Measurements from ENCODE around the gene MAP2K6. TPM values are rescaled to one million over a fixed set of nuclear protein-coding genes. Genes with fewer than 3 reads are reported as not detected.
A peak's percentile ranks its signal among the peaks of the same experiment; 100 is the strongest.

MAP2K6 gene
- total RNA-seq, 1 donor from 2014 or later: 1.8 TPM

DNA sequence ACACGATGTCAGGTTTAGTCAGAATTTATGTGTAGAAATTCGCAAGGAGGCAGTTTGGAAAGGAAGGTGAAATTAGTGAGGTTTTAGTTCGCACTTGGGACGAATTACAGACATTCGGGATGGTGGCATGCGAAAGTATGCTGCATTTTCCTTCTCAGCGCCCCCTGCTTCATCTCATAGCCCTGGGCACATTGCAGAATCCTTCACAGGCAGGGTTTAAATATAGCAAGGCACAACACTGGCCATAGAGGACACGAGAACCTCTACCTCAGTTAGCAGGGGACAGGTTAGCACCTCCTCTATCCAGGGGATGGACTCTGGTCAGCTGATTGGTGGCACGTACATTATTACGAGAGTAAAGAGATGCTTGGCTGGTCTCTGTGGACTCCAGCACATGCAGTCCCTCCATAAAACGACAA lies 47.5 kb downstream of the MAP2K6 start:
- no peak overlapping the region for H3K4me3 ChIP-seq (ENCODE audit: low read depth, low read length)
- TF ChIP-seq, protein P1, sequence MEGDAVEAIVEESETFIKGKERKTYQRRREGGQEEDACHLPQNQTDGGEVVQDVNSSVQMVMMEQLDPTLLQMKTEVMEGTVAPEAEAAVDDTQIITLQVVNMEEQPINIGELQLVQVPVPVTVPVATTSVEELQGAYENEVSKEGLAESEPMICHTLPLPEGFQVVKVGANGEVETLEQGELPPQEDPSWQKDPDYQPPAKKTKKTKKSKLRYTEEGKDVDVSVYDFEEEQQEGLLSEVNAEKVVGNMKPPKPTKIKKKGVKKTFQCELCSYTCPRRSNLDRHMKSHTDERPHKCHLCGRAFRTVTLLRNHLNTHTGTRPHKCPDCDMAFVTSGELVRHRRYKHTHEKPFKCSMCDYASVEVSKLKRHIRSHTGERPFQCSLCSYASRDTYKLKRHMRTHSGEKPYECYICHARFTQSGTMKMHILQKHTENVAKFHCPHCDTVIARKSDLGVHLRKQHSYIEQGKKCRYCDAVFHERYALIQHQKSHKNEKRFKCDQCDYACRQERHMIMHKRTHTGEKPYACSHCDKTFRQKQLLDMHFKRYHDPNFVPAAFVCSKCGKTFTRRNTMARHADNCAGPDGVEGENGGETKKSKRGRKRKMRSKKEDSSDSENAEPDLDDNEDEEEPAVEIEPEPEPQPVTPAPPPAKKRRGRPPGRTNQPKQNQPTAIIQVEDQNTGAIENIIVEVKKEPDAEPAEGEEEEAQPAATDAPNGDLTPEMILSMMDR (conservative IDR thresholded peaks at IDR 0.05; ENCODE audit: low read depth, low read length): no peak
- no peak for DNase-seq (ENCODE audit: low read depth)

DNA sequence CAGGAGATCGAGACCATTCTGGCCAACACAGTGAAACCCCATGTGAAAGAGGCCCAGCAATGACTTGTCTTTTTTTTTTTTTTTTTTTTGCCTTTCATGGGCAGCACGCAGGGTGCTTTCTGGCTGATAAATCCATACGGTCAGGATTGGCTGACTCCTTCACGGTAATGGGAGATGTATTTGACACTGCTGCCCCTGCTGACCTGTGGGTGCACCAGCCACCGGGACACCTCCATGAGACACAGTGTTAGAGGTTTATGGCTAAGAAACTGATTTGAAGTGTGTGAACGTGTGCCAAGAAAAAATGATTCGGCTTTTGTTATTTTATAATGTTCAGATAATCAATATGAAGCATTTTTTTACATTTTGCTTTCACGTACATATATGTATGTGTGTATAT lies 48.4 kb downstream of the MAP2K6 start:
- no peak overlapping the region for H3K4me3 ChIP-seq (ENCODE audit: low read depth, low read length)
- no peak for DNase-seq (ENCODE audit: low read depth)
- TF ChIP-seq, protein P1 (conservative IDR thresholded peaks at IDR 0.05; ENCODE audit: low read depth, low read length): no peak

DNA sequence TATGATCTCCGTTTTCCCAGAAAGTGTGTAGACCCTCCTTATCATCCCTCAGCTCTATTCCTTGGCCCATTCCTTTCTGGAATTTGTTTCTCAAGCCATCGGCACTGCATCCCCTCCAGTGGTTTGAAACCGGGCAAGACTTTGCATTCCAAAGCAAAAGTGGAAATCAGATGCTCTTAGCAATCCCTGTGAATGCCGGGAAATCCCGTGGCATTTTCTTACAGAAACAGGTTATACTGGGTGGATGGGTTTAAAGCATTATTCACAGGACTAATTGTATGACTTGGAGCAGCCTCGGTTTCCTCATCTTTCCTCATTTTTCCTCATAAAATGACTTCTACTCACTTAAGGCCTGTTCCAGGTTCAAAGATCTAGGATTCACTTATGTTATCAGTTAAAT lies 52.0 kb downstream of the MAP2K6 start:
- TF ChIP-seq, protein P1 (conservative IDR thresholded peaks at IDR 0.05; ENCODE audit: low read depth, low read length): no peak
- no peak for DNase-seq (ENCODE audit: low read depth)
- H3K4me3 ChIP-seq (ENCODE audit: low read depth, low read length): no peak overlapping the region

DNA sequence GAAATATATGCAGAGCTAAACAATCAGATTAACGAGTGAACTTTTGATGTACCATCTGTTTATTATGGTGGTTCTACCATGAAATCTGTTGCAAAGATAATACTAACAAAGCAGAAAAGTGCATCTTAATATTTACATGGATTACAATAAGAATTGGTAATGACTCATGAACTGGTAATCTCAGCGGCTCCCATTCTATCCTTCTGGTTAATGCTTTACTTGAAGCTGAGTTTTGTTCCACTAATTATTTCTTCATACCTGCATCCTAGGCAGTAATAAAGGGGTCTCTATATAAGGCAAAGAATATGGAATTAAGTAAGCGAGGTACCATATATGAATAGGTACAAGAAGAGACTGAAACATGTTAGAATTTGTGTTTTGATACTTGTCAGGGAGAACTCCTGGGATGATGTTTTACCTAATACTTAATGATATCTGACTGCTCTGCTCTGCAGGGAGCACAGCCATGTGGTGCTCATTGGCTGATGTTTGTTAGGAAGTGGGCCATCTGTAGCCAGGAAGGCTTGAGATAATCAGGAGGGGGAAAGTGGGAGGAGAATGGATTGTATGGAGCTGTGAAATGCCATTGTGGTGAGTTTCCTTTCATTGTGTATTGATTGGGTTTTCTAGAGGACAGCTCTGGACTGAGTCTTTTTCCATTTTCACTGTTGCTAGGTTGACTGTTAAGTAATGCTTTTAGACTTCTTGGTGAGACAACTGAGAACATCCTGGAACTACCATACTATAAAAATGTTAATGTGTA lies 52.6 kb downstream of the MAP2K6 start:
- no peak overlapping the region for H3K4me3 ChIP-seq (ENCODE audit: low read depth, low read length)
- TF ChIP-seq, protein P1 (conservative IDR thresholded peaks at IDR 0.05; ENCODE audit: low read depth, low read length): no peak
- peak; percentile 77 for DNase-seq (ENCODE audit: low read depth)

DNA sequence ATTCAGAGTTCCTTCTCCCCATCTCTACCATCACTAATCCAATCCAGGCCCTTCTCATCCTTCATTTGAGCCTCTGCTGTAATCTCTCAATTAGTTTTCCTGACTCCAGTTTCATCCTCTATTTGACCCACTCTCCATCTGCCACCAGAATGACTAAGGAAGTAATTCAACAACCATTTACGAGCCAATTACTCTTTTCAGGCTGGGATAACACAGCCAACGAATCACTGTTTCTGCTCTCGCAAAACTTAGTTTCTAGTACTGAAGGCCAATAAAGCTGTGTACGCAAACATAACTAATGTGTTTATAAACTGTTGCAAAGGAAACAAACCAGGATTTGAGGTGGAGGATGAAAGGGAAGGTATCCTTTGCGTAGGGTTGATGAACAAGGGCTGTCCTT lies 53.7 kb downstream of the MAP2K6 start:
- no peak for DNase-seq (ENCODE audit: low read depth)

DNA sequence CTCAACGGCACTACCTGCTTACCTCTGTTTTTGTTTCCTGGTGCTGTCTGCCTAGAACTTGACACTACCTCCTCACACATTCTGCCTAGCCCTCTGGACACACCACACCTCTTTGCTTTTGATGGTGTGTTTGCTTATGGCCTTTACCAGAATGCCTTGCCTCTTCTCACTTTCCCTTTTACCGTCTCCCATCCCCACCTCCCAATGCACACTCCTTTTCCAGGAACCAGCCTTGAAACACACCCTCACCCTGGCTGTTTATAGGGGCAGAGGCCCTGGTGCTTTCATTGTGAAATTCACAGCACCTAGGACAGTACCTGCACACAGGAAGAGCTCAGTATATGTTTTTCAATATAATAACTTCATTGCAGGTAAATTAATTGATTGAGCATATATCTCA lies 56.2 kb downstream of the MAP2K6 start:
- H3K4me3 ChIP-seq (ENCODE audit: low read depth, low read length): no peak overlapping the region
- no peak for DNase-seq (ENCODE audit: low read depth)
- TF ChIP-seq, protein P1 (conservative IDR thresholded peaks at IDR 0.05; ENCODE audit: low read depth, low read length): no peak

More for the DNA sequence above, 53.7 kb downstream of the MAP2K6 start:
- TF ChIP-seq, protein P1 (conservative IDR thresholded peaks at IDR 0.05; ENCODE audit: low read depth, low read length): no peak
- H3K4me3 ChIP-seq (ENCODE audit: low read depth, low read length): no peak overlapping the region

DNA sequence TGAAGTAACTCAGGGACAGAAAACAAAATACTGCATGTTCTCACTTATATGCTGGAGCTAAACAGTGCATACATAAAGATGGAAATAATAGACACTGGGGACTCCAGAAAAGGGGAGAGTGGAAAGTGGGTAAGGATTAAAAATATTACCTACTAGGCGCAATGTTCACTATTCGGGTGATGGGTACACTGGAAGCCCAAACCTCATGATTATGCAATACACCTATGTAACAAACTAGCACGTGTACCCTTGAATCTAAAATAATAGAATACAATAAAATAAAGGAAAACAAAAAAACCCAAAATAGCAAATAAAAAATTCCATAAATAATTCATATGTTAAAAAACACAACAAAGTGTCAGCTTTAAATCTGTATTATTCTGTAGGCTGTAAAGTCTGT lies 56.9 kb downstream of the MAP2K6 start:
- DNase-seq (ENCODE audit: low read depth): no peak
- H3K4me3 ChIP-seq (ENCODE audit: low read depth, low read length): no peak overlapping the region
- TF ChIP-seq, protein P1 (conservative IDR thresholded peaks at IDR 0.05; ENCODE audit: low read depth, low read length): no peak

Data from epithelial cell of proximal tubule (primary cell).